Measurements from ENCODE around the gene CPEB1.

DNA sequence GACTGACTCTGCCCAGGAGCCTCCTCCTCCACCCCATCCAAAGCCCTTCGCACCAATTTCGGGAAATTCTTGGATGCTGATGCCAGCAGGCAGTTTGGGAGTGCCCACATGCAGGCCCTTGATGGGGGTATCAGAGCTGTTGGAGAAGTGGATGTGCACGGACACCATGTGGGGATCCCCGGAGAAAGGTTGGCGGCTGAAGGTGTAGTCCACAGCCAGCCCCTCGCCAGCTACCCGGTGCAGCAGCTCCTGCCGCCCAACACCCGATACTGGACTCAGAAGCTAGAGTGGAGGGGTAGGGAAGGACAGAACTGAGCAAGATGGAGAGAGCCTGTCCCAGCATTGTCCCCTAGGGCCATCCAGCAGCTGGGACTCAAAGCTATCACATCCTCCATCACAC, 15.5 kb upstream of the CPEB1 start:
- TF ChIP-seq, protein P1, sequence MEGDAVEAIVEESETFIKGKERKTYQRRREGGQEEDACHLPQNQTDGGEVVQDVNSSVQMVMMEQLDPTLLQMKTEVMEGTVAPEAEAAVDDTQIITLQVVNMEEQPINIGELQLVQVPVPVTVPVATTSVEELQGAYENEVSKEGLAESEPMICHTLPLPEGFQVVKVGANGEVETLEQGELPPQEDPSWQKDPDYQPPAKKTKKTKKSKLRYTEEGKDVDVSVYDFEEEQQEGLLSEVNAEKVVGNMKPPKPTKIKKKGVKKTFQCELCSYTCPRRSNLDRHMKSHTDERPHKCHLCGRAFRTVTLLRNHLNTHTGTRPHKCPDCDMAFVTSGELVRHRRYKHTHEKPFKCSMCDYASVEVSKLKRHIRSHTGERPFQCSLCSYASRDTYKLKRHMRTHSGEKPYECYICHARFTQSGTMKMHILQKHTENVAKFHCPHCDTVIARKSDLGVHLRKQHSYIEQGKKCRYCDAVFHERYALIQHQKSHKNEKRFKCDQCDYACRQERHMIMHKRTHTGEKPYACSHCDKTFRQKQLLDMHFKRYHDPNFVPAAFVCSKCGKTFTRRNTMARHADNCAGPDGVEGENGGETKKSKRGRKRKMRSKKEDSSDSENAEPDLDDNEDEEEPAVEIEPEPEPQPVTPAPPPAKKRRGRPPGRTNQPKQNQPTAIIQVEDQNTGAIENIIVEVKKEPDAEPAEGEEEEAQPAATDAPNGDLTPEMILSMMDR (IDR thresholded peaks at IDR 0.05; ENCODE audit: insufficient read depth, low read depth, low read length) = no peak
- TF ChIP-seq EZH2 (IDR thresholded peaks at IDR 0.05; ENCODE audit: insufficient read depth, low read length) = no peak
